Stomach (tissue), 19 donors: ENCODE results near the gene PCBP3. TPM values are rescaled to one million over a fixed set of nuclear protein-coding genes. Genes with fewer than 3 reads are reported as not detected.

Experiments used
- DNase-seq, 2 donors: peaks; one replicate each; pipeline versions ENCODE4 v3.0.0 to v3.0.0-alpha.2; 2013 to 2019
- H3K27ac ChIP-seq, 5 donors: fragments of 200-600 bp in 4 of 5; sonication (generic) in 4 of 5; one replicate each; pipeline ENCODE4 v1.5.1; 2013 to 2019; ENCODE audit warnings: mild to moderate bottlenecking in 1 of 5, moderate library complexity in 1 of 5
- H3K27me3 ChIP-seq, 3 donors: fragments of 200-600 bp; sonication (generic); one replicate each; pipeline ENCODE4 v1.5.1; 2017 to 2019; ENCODE audit warnings: mixed run types in 1 of 3
- H3K36me3 ChIP-seq, 4 donors: fragments of 200-600 bp; sonication (generic); 1 replicate in 3 of 4; 2 replicates in 1 of 4; pipeline ENCODE4 v1.5.1; 2016 to 2019
- H3K4me1 ChIP-seq, 4 donors: fragments of 200-600 bp; sonication (generic); one replicate each; pipeline ENCODE4 v1.5.1; 2016 to 2019
- H3K4me3 ChIP-seq, 4 donors: fragments of 200-600 bp; sonication (generic) in 3 of 4; one replicate each; pipeline ENCODE4 v1.5.1; 2016 to 2019; ENCODE audit warnings: mild to moderate bottlenecking in 1 of 4
- H3K9me3 ChIP-seq, 4 donors: fragments of 200-600 bp; sonication (generic); one replicate each; pipeline ENCODE4 v1.5.1; 2016 to 2019
- CTCF ChIP-seq, 7 experiments: fragments of 450-650 bp in 4 of 7; fragments of 200-600 bp in 3 of 7; sonication (generic) in 3 of 7; IDR thresholded peaks; one replicate each; pipeline ENCODE4 v1.5.1; 2016 to 2019; ENCODE audit warnings: antibody characterized with exemption in 7 of 7, control low read depth in 2 of 7, mild to moderate bottlenecking in 1 of 7
- EP300 ChIP-seq: sonication (generic); formaldehyde crosslinking; IDR thresholded peaks from one replicate; pipeline ENCODE4 v1.6.1; 2017; ENCODE audit warnings: antibody characterized with exemption
- POLR2A ChIP-seq, 4 donors: fragments of 450-650 bp; IDR thresholded peaks; one replicate each; pipeline ENCODE4 v1.6.1; 2016; ENCODE audit warnings: antibody characterized with exemption in 4 of 4, control low read depth in 2 of 4, mild to moderate bottlenecking in 1 of 4, moderate library complexity in 1 of 4
- POLR2AphosphoS5 ChIP-seq, 3 donors: sonication (generic); formaldehyde crosslinking; IDR thresholded peaks; one replicate each; pipeline ENCODE4 v1.6.1; 2016; ENCODE audit warnings: antibody characterized with exemption in 3 of 3
- WGBS, 5 donors: extraction: QIAGEN DNeasy Blood & Tissue Kit in 3 of 5; methylation state at CpG; one replicate each; pipeline versions ENCODE4 v1.1.5 to v1.1.7; 2013 to 2018; 5-methylcytosine and 5-hydroxymethylcytosine counted together
- intact Hi-C: fragments of 100-400 bp; cut with DNase I; formaldehyde crosslinking; loops from one replicate; pipeline ENCODE4 v1.15.1; 2023; ENCODE audit warnings: low total_unique reads
- long read RNA-seq, 10 donors: transcript quantifications; one replicate each; lab custom pipeline, GENCODE V29; 2026
- polyA plus RNA-seq, 3 donors: library from polyadenylated mRNA; stranded (reverse); fragments of 200-250 nt; gene quantifications; one replicate each; pipeline ENCODE4 v1.2.3, GENCODE V29; 2013
- total RNA-seq, 5 donors: library from RNA; depleted of rRNA; stranded (reverse); fragments of >200 nt; gene quantifications; one replicate each; pipeline versions ENCODE4 v1.1.0 to v1.2.3, GENCODE V29; 2014 to 2016
- donor health status: healthy with polysubstance abuse.
- donor health status: Bipolar disorder and iron deficiency.
- donor health status: healthy.

Gene PCBP3
- total RNA-seq (10 to 100 TPM in 1 of 5 donors, 1 to 10 TPM in 1, not detected in 3; 4.2 to 10.9 TPM), polyA plus RNA-seq (1 to 10 TPM; 1.8 to 3.3 (median 2.4) TPM)
- long read RNA-seq, donor 1, result 0 reads
- long read RNA-seq, donor 2, result 0 reads
- long read RNA-seq, donor 3, result 0 reads
- long read RNA-seq, donor 4, result 0 reads
- long read RNA-seq, donor 5, result 0 reads
- long read RNA-seq, donor 6, result 0 reads
- long read RNA-seq, donor 7, partial matches to known transcripts, result 0 of 1 reads
- long read RNA-seq, donor 7, other reads (novel, unspliced or antisense), result 0 of 1 reads
- long read RNA-seq, donor 8, result 0 reads
- long read RNA-seq, donor 9, partial matches to known transcripts, result 0 of 1 reads
- long read RNA-seq, donor 9, other reads (novel, unspliced or antisense), result 0 of 1 reads
- long read RNA-seq, donor 10, result 0 reads

DNA sequence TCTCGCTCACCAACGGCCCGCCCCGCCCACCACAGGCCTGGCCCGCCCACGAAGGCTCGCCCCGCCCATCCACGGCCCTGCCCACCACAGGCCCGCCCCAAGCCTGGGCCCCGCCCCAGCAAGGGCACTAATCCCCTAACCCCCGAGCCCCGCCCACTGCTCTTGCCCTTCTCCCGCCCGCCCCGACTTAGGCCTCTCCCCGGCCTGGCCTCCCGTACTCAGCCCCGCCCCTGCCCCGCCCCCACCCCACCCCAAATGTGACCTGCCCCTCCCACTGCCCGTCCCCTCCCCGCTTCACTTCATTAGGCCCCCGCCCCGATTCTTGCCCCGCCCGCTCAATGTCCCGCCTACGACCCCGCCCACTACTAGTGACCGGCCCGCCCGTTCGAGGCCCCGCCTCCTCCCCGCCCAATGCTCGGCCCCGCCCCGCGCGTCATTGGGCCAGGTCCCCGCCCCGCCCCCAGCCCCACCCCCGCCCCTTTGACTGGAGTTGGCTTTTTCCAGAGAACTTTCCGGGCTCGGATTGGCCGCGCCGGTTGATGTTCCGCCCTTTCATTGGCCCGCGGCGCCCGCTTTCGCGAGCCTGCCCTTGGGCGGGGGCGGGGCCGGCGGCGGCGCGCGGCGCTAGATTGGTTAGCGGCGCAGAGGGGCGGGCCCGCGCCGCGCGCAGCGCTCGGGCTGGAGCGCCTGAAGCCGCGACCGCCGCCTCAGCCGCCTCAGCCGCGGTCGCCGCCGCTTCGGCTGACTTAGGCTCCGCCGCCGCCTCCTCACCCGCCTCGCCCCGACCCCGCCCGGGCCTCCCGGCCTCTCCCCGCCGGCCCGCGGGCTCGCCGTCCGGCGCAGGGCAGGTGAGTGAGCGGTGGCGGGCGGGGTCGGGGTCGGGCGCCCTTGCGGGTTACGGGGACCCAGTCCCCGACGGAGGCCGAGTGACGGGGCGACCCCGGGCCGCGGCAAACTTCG is at the start of gene PCBP3:
TSS of gene PCBP3 (plus strand) at position 705 of the 960 bp plus-strand sequence. CDS start 206,361 bp downstream, outside the sequence.
- H3K4me3 ChIP-seq, result peak within 1 kb of the TSS; percentile 51 to 68 (median 54)
- H3K27ac ChIP-seq, result peak within 1 kb of the TSS in 3 of 5 donors; percentile 25 to 86 (median 76)
- H3K4me1 ChIP-seq, result peaks cover 11 to 39% (median 24%) of the 10 kb centered on the region in 4 donors
- no peaks in the 10 kb centered on the region for H3K9me3 ChIP-seq
- H3K27me3 ChIP-seq, result peaks cover 0 to 45% (median 21%) of the 10 kb centered on the region in 3 donors
- TF ChIP-seq POLR2A (IDR thresholded peaks at IDR 0.05) (no peak), CTCF (IDR thresholded peaks at IDR 0.05) (no peak), POLR2AphosphoS5 (IDR thresholded peaks at IDR 0.05) (peak in 2 of 3 donors; percentile 36 to 42)
- intact Hi-C loops, result no loop called here
- WGBS, 5 donors, result 1 to 5% (median 4%) methylated on average over 22 to 118 of the region's 120 CpGs; no CpG with 5 or more reads in 1 of the 5 donors
- DNase-seq, result peak; percentile 96
- no peaks in the 10 kb centered on the region for H3K36me3 ChIP-seq

- WGBS, 5 donors, result 78 to 84% (median 81%) methylated on average over 17 of the region's 17 CpGs
- TF ChIP-seq CTCF (IDR thresholded peaks at IDR 0.05) (no peak), EP300 (no peak), POLR2AphosphoS5 (IDR thresholded peaks at IDR 0.05) (no peak), POLR2A (IDR thresholded peaks at IDR 0.05) (no peak)
- Histone ChIP-seq H3K4me1 (peaks cover 6 to 25% (median 16%) of the 10 kb centered on the region in 4 donors), H3K36me3 (no peaks in the 10 kb centered on the region), H3K9me3 (no peaks in the 10 kb centered on the region), H3K27ac (no peak overlapping the region), H3K27me3 (peaks cover 0 to 44% (median 19%) of the 10 kb centered on the region in 3 donors), H3K4me3 (no peak overlapping the region)
- DNase-seq, result no peak
- intact Hi-C loops, result loop anchor here (5.0 kb wide), 2 partner anchors 38 to 118 kb away; no protein-coding TSS in a partner anchor
These were observed 48.6 kb upstream of the PCBP3 start for GRCh38 chr21:45594721-45595489.

DNA sequence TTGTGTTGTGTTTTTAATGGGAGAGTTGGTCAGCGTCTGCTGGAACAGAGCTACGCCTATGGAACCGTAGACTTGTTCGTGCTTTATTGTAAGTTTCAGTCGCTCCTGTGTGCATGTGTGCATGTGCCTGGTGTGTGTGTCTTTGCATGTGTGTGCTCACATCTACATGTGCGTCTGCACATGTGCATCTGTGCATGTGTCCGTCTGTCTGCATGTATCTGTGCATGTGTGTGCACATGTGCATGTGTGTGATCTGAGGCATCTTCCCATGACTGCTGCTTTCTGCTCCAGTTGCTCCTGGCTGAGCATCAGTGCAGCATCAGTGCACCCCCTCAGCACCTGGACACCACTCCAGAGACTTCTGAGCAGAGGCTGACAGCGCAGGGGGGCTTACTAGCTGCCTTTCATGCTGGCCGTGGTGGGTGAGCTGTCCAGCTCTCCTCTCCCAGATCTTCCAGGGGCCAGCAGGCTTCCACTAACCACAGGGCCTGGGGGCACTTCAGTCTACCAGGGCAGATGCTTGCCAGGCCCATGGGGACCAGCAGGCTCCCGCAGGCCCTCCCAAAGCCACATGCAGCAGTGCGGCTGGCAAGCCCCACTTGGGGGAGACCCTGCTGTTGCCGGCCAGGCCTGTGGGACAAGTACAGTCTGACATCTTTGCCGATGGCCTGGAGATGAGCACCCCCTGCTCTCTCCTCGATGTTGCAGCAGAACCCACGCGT is 47.8 kb upstream of the PCBP3 start:
- H3K27ac ChIP-seq, result no peak overlapping the region
- no peaks in the 10 kb centered on the region for H3K9me3 ChIP-seq
- H3K27me3 ChIP-seq, result peaks cover 0 to 36% (median 10%) of the 10 kb centered on the region in 3 donors
- intact Hi-C loops, result loop anchor here (5.0 kb wide), 2 partner anchors 38 to 118 kb away; no protein-coding TSS in a partner anchor
- 85 to 90% (median 89%) methylated on average over 12 to 16 of the region's 16 CpGs for WGBS, 5 donors
- peaks cover 0 to 16% (median 8%) of the 10 kb centered on the region in 4 donors for H3K4me1 ChIP-seq
- H3K4me3 ChIP-seq, result no peak overlapping the region
- H3K36me3 ChIP-seq, result no peaks in the 10 kb centered on the region
- no peak for DNase-seq
- TF ChIP-seq POLR2A (IDR thresholded peaks at IDR 0.05) (no peak), POLR2AphosphoS5 (IDR thresholded peaks at IDR 0.05) (no peak), EP300 (no peak), CTCF (IDR thresholded peaks at IDR 0.05) (no peak)
